CD4-positive, alpha-beta T cell (primary cell): ENCODE results near the gene MRPL32. TPM values are rescaled to one million over a fixed set of nuclear protein-coding genes. Genes with fewer than 3 reads are reported as not detected.

Experiments
- ATAC-seq: fragments of 200-7000 bp; cut with Tn5 transposase; one replicate; pipeline ENCODE4 v1.10.0; 2022; ENCODE audit warnings: mild to moderate bottlenecking; ENCODE audit not compliant: poor library complexity
- CTCF ChIA-PET: fragments of 350-600 bp; sonication (Branson Sonifier 250); formaldehyde crosslinking; loops from one replicate; lab custom pipeline; 2021; ENCODE audit warnings: antibody characterized with exemption, inconsistent platforms; lab: Charles Lee
- POLR2A ChIA-PET: fragments of 350-600 bp; sonication (Branson Sonifier 250); formaldehyde crosslinking; loops from one replicate; lab custom pipeline; 2021; ENCODE audit warnings: antibody characterized with exemption, inconsistent platforms; lab: Charles Lee
- DNase-seq, 14 experiments: peaks; one replicate each; pipeline ENCODE4 v3.0.0-alpha.2; 2013 to 2020; ENCODE audit warnings: mixed read lengths in 2 of 14
- H3K27ac ChIP-seq, 2 donors: one replicate each; pipeline versions ENCODE4 v1.5.1 to v1.7.0; 2013; ENCODE audit warnings: low read length in 2 of 2, low read depth in 1 of 2, mild to moderate bottlenecking in 1 of 2
- H3K27me3 ChIP-seq, 2 experiments: 1 replicate in 1 of 2; 2 replicates in 1 of 2; pipeline versions ENCODE4 v1.6.1 to v1.7.0; 2013; ENCODE audit warnings: low read length in 2 of 2, control low read depth in 1 of 2, mild to moderate bottlenecking in 1 of 2, moderate library complexity in 1 of 2; ENCODE audit not compliant: insufficient read depth in 2 of 2, control insufficient read depth in 1 of 2
- H3K36me3 ChIP-seq: one replicate; pipeline ENCODE4 v1.6.1; 2013; ENCODE audit warnings: low read length, control low read depth; ENCODE audit not compliant: insufficient read depth
- H3K4me1 ChIP-seq: one replicate; pipeline ENCODE4 v1.6.1; 2013; ENCODE audit warnings: low read length, control low read depth; ENCODE audit not compliant: insufficient read depth
- H3K4me3 ChIP-seq: one replicate; pipeline ENCODE4 v1.5.1; 2013; ENCODE audit warnings: mild to moderate bottlenecking, low read length, moderate library complexity
- H3K9me3 ChIP-seq, 2 experiments: 1 replicate in 1 of 2; 2 replicates in 1 of 2; pipeline versions ENCODE4 v1.6.1 to v1.7.0; 2013; ENCODE audit warnings: low read length in 2 of 2, mild to moderate bottlenecking in 2 of 2, control low read depth in 1 of 2, moderate library complexity in 1 of 2; ENCODE audit not compliant: control insufficient read depth in 1 of 2, insufficient read depth in 1 of 2
- H3K27ac Mint-ChIP-seq: one replicate; pipeline ENCODE4 v1.8.0; 2020; ENCODE audit warnings: mixed read lengths
- H3K27me3 Mint-ChIP-seq: one replicate; pipeline ENCODE4 v1.8.0; 2021; ENCODE audit warnings: mixed read lengths
- H3K36me3 Mint-ChIP-seq: one replicate; pipeline ENCODE4 v1.8.0; 2021; ENCODE audit warnings: low read depth, mixed read lengths
- H3K4me1 Mint-ChIP-seq: one replicate; pipeline ENCODE4 v1.8.0; 2021; ENCODE audit warnings: low read depth, mixed read lengths
- H3K4me3 Mint-ChIP-seq: one replicate; pipeline ENCODE4 v1.8.0; 2020; ENCODE audit warnings: mild to moderate bottlenecking, mixed read lengths
- H3K9me3 Mint-ChIP-seq: one replicate; pipeline ENCODE4 v1.8.0; 2020; ENCODE audit warnings: mixed read lengths
- intact Hi-C, 2 experiments: fragments of 100-400 bp; cut with DNase I in 1 of 2; cut with micrococcal nuclease in 1 of 2; formaldehyde crosslinking; loops; one replicate each; pipeline versions ENCODE4 v1.15.1 to v1.9.0; 2023 to 2025; cut with DNase I, micrococcal nuclease
- total RNA-seq, 174 experiments: library from RNA in 2 of 174; stranded (reverse) in 2 of 174; gene quantifications; one replicate each; pipeline ENCODE4 v1.2.3 and lab custom pipeline; 2021 to 2026
- TF ChIP-seq, protein P1 (sequence below): fragments of 200-600 bp; IDR thresholded peaks from one replicate; pipeline ENCODE4 v1.8.0; 2022; ENCODE audit warnings: antibody characterized with exemption, mild to moderate bottlenecking

Gene MRPL32
- total RNA-seq, 2 experiments from 2014 or later = 57.1 to 60.7 TPM

DNA sequence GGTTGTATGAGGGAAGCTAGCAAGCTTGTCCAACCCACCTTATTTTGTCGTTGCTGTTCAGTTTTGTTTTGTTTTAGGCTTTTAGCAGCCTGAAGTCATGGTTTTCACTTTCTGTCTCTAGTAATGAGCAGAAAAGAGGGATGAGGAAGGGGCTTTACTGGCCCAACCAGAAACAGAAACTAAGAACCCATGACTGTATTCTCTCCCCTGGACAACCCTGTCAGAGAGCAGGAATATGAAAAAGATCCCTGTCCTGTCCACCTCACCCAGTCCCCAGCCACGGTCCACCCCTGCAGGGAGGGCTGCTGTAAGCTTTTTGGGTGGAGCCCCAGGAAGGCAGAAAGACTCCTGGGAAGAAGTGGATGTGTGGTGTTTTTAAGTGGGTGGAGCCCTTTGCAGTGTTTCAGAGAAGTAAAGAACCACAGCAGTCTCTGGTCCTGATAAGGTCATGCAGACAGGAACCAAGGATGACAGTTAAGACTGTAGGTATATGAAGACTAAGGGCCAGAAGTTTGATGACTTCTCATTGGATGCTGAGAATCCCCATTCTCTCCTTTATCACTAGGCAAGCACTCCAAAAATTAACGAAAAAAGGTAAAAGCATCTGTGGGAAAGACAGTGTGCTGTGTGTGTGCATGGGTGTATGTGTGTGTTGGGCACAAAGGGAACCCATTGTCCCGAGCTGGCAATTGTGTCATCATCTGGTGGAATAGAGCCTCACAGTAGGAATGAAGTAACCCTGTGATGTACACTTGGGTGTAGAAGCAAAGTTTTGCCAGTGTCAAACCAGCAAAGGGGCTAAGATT is 13.8 kb downstream of the MRPL32 start:
- POLR2A ChIA-PET = no interaction called here
- H3K27me3 Mint-ChIP-seq = peaks cover 4% of the 10 kb centered on the region
- H3K9me3 Mint-ChIP-seq = no peaks in the 10 kb centered on the region
- intact Hi-C loops = loop anchor here in 1 of 2 experiments (10.0 kb wide), 1 partner anchor 319 kb away; no protein-coding TSS in a partner anchor
- H3K4me1 Mint-ChIP-seq = peaks cover 2% of the 10 kb centered on the region
- Histone ChIP-seq H3K27ac (no peak overlapping the region), H3K4me1 (peaks cover 4% of the 10 kb centered on the region), H3K4me3 (no peak overlapping the region), H3K9me3 (no peaks in the 10 kb centered on the region), H3K36me3 (no peaks in the 10 kb centered on the region), H3K27me3 (no peaks in the 10 kb centered on the region)
- TF ChIP-seq, protein P1, sequence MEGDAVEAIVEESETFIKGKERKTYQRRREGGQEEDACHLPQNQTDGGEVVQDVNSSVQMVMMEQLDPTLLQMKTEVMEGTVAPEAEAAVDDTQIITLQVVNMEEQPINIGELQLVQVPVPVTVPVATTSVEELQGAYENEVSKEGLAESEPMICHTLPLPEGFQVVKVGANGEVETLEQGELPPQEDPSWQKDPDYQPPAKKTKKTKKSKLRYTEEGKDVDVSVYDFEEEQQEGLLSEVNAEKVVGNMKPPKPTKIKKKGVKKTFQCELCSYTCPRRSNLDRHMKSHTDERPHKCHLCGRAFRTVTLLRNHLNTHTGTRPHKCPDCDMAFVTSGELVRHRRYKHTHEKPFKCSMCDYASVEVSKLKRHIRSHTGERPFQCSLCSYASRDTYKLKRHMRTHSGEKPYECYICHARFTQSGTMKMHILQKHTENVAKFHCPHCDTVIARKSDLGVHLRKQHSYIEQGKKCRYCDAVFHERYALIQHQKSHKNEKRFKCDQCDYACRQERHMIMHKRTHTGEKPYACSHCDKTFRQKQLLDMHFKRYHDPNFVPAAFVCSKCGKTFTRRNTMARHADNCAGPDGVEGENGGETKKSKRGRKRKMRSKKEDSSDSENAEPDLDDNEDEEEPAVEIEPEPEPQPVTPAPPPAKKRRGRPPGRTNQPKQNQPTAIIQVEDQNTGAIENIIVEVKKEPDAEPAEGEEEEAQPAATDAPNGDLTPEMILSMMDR = no peak
- no peak for DNase-seq
- CTCF ChIA-PET = no interaction called here
- peaks cover 2% of the 10 kb centered on the region for H3K36me3 Mint-ChIP-seq
- no peak for ATAC-seq
- H3K27ac Mint-ChIP-seq = no peak overlapping the region
- no peak overlapping the region for H3K4me3 Mint-ChIP-seq

DNA sequence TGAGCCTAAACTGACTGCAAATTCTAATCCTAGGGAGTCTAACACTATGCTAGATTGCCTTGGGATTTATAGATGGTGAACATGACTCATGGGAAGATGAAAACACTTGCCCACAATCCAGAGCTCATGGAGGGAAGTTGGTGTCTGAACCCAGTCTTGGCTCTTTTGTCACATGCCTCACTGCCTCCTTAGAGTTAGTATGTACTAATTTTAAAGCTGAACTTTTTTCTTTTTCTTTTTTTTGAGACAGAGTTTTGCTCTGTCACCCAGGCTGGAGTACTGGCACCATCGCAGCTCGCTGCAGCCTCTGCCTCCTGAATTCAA is 14.4 kb downstream of the MRPL32 start:
- H3K9me3 ChIP-seq = no peaks in the 10 kb centered on the region
- DNase-seq (no peak), ATAC-seq (no peak)
- H3K36me3 ChIP-seq = no peaks in the 10 kb centered on the region
- H3K27ac Mint-ChIP-seq = no peak overlapping the region
- H3K4me1 ChIP-seq = peaks cover 4% of the 10 kb centered on the region
- no peak overlapping the region for H3K4me3 Mint-ChIP-seq
- no peaks in the 10 kb centered on the region for H3K36me3 Mint-ChIP-seq
- no peaks in the 10 kb centered on the region for H3K4me1 Mint-ChIP-seq
- H3K4me3 ChIP-seq = no peak overlapping the region
- H3K27ac ChIP-seq = no peak overlapping the region
- POLR2A ChIA-PET = no interaction called here
- peaks cover 4% of the 10 kb centered on the region for H3K27me3 Mint-ChIP-seq
- no peaks in the 10 kb centered on the region for H3K9me3 Mint-ChIP-seq
- intact Hi-C loops = loop anchor here in 1 of 2 experiments (10.0 kb wide), 1 partner anchor 318 kb away; no protein-coding TSS in a partner anchor
- no peaks in the 10 kb centered on the region for H3K27me3 ChIP-seq
- CTCF ChIA-PET = no interaction called here
- TF ChIP-seq, protein P1 = no peak

DNA sequence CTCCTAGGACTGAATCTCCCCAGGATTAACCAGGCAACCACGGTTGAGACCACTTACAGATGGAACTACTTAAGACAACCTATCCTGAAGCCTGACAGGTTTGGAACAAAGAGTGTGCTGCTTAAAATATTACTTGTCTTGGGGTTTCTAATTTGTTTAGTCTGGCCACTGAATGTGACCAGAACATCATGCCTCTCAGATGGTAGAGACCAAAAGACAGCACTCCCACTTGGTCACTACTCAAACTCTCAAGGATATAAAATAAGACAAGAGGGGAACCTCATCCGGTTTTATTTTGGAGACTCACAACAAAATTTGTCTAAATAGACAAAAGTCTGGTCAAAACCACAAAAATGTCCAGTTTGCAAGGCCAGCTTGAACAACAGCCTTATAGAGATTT is 15.3 kb downstream of the MRPL32 start:
- H3K9me3 Mint-ChIP-seq = no peaks in the 10 kb centered on the region
- Histone ChIP-seq H3K4me3 (no peak overlapping the region), H3K27ac (no peak overlapping the region), H3K27me3 (no peaks in the 10 kb centered on the region), H3K36me3 (no peaks in the 10 kb centered on the region), H3K4me1 (peaks cover 4% of the 10 kb centered on the region), H3K9me3 (no peaks in the 10 kb centered on the region)
- no peaks in the 10 kb centered on the region for H3K36me3 Mint-ChIP-seq
- intact Hi-C loops = loop anchor here in 1 of 2 experiments (10.0 kb wide), 1 partner anchor 317 kb away; no protein-coding TSS in a partner anchor
- H3K4me1 Mint-ChIP-seq = no peaks in the 10 kb centered on the region
- H3K27ac Mint-ChIP-seq = no peak overlapping the region
- peaks cover 4% of the 10 kb centered on the region for H3K27me3 Mint-ChIP-seq
- CTCF ChIA-PET = interaction anchor here (0.5 kb wide), 1 partner anchor 885 kb away, joined by 3 read pairs; no protein-coding TSS in a partner anchor
- TF ChIP-seq, protein P1 = no peak
- DNase-seq (no peak), ATAC-seq (no peak)
- POLR2A ChIA-PET = no interaction called here
- H3K4me3 Mint-ChIP-seq = no peak overlapping the region
